HG03520 (cell line): ENCODE results near the gene EPB41L5.

ENCODE experiments used
- ATAC-seq: cut with Tn5 transposase; IDR thresholded peaks from one replicate; pipeline ENCODE4 v1.9.1; 2021; ENCODE audit warnings: mild to moderate bottlenecking, moderate library complexity; ENCODE audit not compliant: unreplicated experiment

EPB41L5 gene

DNA sequence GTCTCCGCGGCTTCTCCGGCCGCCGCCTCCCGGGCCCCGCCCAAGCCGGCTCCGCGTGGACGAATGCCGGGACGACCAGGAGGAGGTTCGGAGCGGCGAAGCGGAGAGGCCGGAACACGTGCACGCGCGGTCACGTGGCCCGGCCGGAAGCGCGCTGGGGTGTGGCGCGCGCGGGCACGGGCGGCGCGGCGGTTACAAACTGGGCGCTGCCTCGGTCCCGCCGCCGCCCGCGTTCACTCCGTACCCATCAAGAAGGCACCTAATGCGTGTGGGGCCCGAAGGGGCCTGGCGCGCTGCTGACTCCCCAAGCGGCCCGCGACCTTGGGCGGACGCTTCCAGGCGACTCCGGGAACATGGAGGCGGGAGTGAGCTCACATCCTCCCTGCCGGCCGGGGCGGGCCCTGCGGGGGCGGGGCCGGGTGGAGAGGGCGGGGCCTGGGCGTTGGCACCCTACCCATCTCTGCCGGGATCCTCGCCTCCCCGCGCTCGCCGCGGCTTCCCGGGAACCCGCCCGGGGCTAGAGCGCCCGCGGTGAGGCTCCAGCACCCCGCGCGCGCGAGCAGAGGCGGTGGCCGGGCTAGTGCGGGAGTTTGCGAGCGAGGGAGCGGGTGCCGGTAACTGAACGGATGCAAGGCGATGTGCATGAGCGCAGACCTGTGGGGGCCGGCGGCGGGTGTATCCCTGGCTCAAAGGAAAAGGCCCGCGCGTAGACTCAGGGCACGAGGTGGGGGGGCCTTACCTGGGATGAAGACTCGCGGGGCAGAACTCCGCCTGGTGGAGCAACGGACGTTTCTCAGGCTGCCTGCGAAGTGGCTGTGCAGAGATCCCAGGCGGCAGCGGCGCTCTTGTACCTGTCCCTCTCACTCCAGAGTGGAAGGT lies 210.4 kb downstream of the EPB41L5 start, which contains the start of gene TMEM185B:
TMEM185B (minus strand) TSS at position 367 of the 879 bp plus-strand sequence. CDS start 424 bp downstream, outside the sequence.
- peak; percentile 87 for ATAC-seq

DNA sequence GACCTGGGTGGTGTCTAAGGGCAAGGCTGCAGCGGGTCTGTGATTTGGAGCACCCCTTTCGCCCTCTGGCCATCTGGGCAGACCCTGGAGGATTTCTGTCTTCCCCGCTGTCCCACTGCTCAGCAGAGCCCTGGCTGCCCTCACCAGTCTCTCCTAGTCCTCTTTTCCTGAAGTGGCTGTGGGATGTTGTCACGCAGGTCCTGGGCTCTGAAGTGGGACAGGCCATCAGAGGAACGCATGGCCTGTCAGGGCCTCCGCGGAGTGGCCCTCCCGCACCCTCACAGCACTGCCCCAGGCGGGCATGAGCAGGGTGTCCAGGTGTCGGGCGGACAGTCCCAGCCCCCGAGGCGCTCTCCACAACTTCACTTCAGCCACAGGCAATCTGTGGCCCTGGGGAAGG lies 211.4 kb downstream of the EPB41L5 start:
- no peak for ATAC-seq

DNA sequence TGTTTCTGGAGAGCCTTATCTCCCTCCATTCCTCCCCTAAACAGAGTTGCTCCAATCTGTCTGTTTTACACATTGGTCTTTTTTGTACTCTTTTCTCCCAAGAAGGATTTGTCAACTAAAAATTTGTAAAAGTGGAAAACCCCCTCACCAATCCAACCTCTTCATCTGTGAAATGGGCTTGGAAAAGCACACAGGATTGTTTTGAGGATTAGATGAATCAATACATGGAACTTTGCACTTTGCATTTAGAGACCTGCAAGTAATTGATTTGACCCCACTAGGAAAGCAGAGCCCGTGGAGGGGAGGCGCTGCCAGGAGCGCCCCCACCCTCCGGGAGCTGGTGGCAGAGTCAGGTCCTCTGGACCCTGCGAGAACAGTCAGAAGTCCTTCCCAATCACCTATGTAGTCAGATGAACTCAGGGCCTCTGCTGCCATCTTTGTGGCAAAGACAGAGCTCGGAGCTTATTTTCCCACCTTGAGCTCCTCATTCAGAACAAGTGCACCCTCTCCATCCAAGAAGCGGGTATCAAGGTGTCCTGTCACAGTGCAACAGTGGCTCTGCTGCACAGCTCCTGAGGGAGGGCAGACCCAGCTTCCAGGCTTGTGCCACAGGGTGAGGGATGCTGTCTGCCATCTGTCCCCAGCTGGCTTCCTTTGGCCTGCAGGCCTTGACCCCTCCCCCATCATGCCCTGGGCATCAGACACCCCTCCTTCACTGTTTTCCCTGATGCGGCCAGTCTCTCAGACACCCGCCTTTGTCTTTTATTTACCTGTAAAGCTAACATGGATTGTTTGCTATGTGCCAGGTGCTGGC lies 212.1 kb downstream of the EPB41L5 start:
- ATAC-seq: no peak

DNA sequence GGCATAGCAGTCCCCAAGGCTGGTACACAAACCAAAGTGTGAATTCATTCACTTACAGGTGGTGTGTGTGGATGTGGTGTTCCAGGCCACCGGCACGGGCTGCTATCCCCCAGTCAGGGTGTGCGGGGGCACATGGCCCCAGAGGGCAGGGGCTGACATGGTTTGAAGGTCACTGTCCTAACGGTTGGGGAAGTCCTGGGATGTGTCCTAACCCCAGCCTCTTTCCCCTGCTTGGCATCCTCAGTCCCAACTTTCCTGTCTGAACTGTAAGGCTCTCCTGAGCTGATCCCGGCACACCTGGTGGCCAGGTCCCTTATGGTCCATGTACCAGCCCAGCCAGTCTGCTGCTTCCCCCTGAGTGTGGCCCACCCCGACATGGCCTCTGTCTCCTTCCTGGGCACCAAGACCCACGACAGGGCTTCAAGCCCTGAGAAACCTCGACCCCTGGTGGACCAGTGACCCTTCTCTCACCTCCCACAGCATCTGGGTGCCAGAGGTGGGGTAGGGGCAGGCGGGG lies 212.7 kb downstream of the EPB41L5 start:
- ATAC-seq: no peak

DNA sequence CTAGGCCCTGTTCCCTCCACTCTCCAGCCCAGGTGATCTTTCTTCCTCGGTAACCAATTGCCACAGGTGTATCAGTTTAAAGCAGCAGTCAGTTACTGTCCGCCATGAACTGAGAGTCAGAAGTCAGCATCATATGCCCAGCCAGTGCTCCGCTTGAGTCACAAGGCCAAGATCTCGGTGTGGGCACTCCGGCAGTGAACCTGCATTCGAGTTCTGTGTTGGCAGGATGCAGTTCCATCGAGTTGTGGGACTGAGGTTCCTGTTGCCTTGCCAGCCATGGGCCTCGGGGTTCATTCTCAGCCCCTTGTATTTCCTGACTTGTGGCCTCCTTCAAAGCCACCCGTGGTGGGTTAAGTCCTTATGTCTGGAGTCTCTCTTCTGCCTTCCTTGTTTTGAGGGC lies 213.4 kb downstream of the EPB41L5 start:
- ATAC-seq: no peak

DNA sequence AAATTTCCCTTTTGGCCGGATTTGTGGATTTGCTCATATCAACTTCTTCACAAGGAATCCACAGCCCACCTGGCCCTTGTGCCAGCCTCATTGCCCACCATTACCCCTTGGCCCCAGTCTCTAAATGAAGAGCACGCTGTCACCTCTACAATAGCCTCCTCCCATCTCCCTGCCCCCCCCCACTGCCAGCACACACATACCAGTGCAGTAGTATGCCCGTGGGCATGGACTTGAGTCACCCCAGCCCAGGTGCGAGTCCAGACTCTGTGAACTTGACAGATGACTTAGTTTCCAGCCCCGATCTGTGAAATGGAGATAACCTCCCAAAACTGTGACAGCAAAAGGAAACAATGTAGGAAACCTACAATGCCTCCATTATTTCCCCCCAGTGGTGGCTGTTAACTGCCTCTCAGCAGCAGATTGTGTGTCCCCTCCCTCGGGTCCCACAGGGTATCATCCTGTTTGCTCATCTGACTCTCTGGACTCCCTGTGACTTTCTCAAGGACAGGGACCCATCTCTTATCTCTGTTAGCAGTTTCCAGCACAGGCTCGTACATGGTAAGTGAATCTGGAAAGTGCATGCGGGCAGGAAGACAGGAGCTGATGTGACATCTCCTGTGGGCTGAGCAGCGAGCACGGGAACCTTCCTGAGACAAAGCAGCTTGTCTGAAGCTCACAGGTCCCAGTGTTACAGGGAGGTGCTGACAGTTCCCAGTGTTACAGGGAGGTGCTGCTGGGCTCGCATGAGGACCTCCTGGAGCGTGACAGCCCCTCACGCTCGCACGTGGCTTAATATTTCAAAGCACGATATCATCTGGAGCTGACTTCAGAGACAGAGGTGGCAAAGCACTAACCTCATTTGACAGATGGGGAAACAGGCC lies 214.5 kb downstream of the EPB41L5 start:
- ATAC-seq: no peak

DNA sequence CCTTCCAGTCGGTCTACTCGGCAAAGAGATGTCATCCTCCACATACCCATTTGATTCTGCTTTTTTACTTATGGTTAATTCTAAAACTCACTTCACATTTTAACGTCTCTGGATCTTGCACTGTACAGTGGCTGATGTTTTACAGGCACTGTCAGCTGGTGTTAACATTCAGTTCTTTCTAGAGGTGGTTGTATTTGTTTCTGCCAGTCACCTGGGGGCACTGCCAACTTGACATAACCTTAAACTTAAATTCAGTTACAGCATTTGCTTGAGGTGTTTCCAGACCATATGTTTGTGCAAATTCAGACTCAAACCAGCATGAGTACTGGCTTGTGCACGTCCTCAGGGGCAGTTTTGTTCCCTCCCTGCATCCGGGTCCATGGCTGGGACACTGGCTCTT lies 215.6 kb downstream of the EPB41L5 start:
- ATAC-seq: no peak
